CD14-positive monocyte (primary cell): ENCODE measurements around the gene TRDN. TPM values are rescaled to one million over a fixed set of nuclear protein-coding genes. Genes with fewer than 3 reads are reported as not detected.

Experiments used
- DNase-seq, 3 donors: peaks; one replicate each; pipeline ENCODE4 v3.0.0-alpha.2; 2011 to 2022
- H2AFZ ChIP-seq: 2 replicates; pipeline ENCODE4 v1.6.0; 2012; ENCODE audit warnings: mild to moderate bottlenecking, low read depth, low read length, inconsistent platforms; ENCODE audit not compliant: insufficient read depth, poor library complexity, severe bottlenecking
- H3K27ac ChIP-seq, 2 donors: 1 replicate in 1 of 2; 2 replicates in 1 of 2; pipeline ENCODE4 v1.5.1; 2012 to 2013; ENCODE audit warnings: low read length in 2 of 2, control low read depth in 1 of 2, inconsistent platforms in 1 of 2, low read depth in 1 of 2, mild to moderate bottlenecking in 1 of 2
- H3K27me3 ChIP-seq, 2 donors: one replicate each; pipeline versions ENCODE4 v1.6.0 to v1.6.1; 2011 to 2013; ENCODE audit warnings: low read length in 2 of 2; ENCODE audit not compliant: control insufficient read depth in 2 of 2, insufficient read depth in 2 of 2
- H3K36me3 ChIP-seq, 2 donors: replicated peaks in 1 of 2; 1 replicate in 1 of 2; 2 replicates in 1 of 2; pipeline versions ENCODE4 v1.5.1 to v1.6.1; 2012 to 2013; ENCODE audit warnings: low read length in 2 of 2, control low read depth in 1 of 2, inconsistent platforms in 1 of 2, mild to moderate bottlenecking in 1 of 2; ENCODE audit not compliant: insufficient read depth in 2 of 2, control insufficient read depth in 1 of 2
- H3K4me1 ChIP-seq, 2 donors: 1 replicate in 1 of 2; 2 replicates in 1 of 2; pipeline versions ENCODE4 v1.5.1 to v1.6.1; 2012 to 2013; ENCODE audit warnings: low read length in 2 of 2, control low read depth in 1 of 2, inconsistent platforms in 1 of 2, mild to moderate bottlenecking in 1 of 2, moderate library complexity in 1 of 2; ENCODE audit not compliant: insufficient read depth in 2 of 2, control insufficient read depth in 1 of 2
- H3K4me2 ChIP-seq: replicated peaks from 2 replicates; pipeline ENCODE3; 2012; ENCODE audit warnings: low read length, moderate library complexity, mild to moderate bottlenecking; ENCODE audit not compliant: poor library complexity, severe bottlenecking; ENCODE audit errors: extremely low read depth
- H3K4me3 ChIP-seq, 3 experiments: fragments of 200-600 bp in 1 of 3; sonication (generic) in 1 of 3; replicated peaks in 1 of 3; 1 replicate in 2 of 3; 2 replicates in 1 of 3; pipeline ENCODE4 v1.5.1; 2011 to 2013; ENCODE audit warnings: low read length in 3 of 3, mild to moderate bottlenecking in 3 of 3, control low read depth in 2 of 3, low read depth in 2 of 3, inconsistent platforms in 1 of 3, moderate library complexity in 1 of 3
- H3K79me2 ChIP-seq: 2 replicates; pipeline ENCODE4 v1.6.0; 2012; ENCODE audit warnings: mild to moderate bottlenecking, control low read depth, inconsistent platforms, low read length, moderate library complexity; ENCODE audit not compliant: insufficient read depth
- H3K9ac ChIP-seq: 2 replicates; pipeline ENCODE4 v1.6.0; 2017; ENCODE audit warnings: low read length, mild to moderate bottlenecking; ENCODE audit not compliant: insufficient read depth, poor library complexity, severe bottlenecking
- H3K9me3 ChIP-seq, 2 donors: replicated peaks in 1 of 2; 1 replicate in 1 of 2; 2 replicates in 1 of 2; pipeline versions ENCODE4 v1.5.1 to v1.6.1; 2012 to 2013; ENCODE audit warnings: low read length in 2 of 2, control low read depth in 1 of 2; ENCODE audit not compliant: control insufficient read depth in 1 of 2, insufficient read depth in 1 of 2
- H4K20me1 ChIP-seq: 2 replicates; pipeline ENCODE4 v1.6.0; 2012; ENCODE audit warnings: mild to moderate bottlenecking, low read length, control low read depth, moderate library complexity; ENCODE audit not compliant: insufficient read depth
- H3K27ac Mint-ChIP-seq, 7 donors: one replicate each; pipeline ENCODE4 v1.8.0; 2020; ENCODE audit warnings: mild to moderate bottlenecking in 7 of 7, mixed read lengths in 7 of 7, moderate library complexity in 6 of 7, inconsistent platforms in 2 of 7
- H3K27me3 Mint-ChIP-seq, 3 donors: one replicate each; pipeline ENCODE4 v1.8.0; 2021 to 2022; ENCODE audit warnings: low read depth in 3 of 3, mild to moderate bottlenecking in 3 of 3, mixed read lengths in 3 of 3, moderate library complexity in 3 of 3, inconsistent platforms in 1 of 3
- H3K36me3 Mint-ChIP-seq, 2 donors: one replicate each; pipeline ENCODE4 v1.8.0; 2020; ENCODE audit warnings: mixed read lengths in 2 of 2, inconsistent platforms in 1 of 2, mild to moderate bottlenecking in 1 of 2
- H3K4me1 Mint-ChIP-seq: one replicate; pipeline ENCODE4 v1.8.0; 2020; ENCODE audit warnings: mild to moderate bottlenecking, mixed read lengths
- H3K4me3 Mint-ChIP-seq, 2 donors: one replicate each; pipeline ENCODE4 v1.8.0; 2020; ENCODE audit warnings: mild to moderate bottlenecking in 2 of 2, mixed read lengths in 2 of 2, moderate library complexity in 1 of 2
- H3K9me3 Mint-ChIP-seq, 7 donors: one replicate each; pipeline ENCODE4 v1.8.0; 2020 to 2022; ENCODE audit warnings: mixed read lengths in 7 of 7, mild to moderate bottlenecking in 6 of 7, moderate library complexity in 6 of 7, inconsistent platforms in 2 of 7
- CTCF ChIP-seq: fragments of 200-600 bp; IDR thresholded peaks from one replicate; pipeline ENCODE4 v1.8.0; 2022; ENCODE audit warnings: antibody characterized with exemption, mild to moderate bottlenecking
- WGBS: methylation state at CpG from one replicate; pipeline ENCODE4 v1.1.5; 2013; ENCODE audit warnings: missing lambda C conversion rate; ENCODE audit not compliant: insufficient coverage; 5-methylcytosine and 5-hydroxymethylcytosine counted together
- intact Hi-C, 2 donors: fragments of 100-400 bp; cut with micrococcal nuclease; formaldehyde crosslinking; loops; one replicate each; pipeline versions ENCODE4 v1.15.0 to v1.15.1; 2023
- polyA plus RNA-seq, 3 donors: library from polyadenylated mRNA; depleted of rRNA in 1 of 3; unstranded in 2 of 3; stranded (reverse) in 1 of 3; fragments of 300-500 nt in 2 of 3; fragments of >200 nt in 1 of 3; fragmentation: Illumina TruSeq in 2 of 3; gene quantifications; 1 replicate in 2 of 3; 2 replicates in 1 of 3; pipeline ENCODE4 v1.2.3, GENCODE V29; 2012 to 2021

TRDN gene
- polyA plus RNA-seq, 3 donors, result not detected

DNA sequence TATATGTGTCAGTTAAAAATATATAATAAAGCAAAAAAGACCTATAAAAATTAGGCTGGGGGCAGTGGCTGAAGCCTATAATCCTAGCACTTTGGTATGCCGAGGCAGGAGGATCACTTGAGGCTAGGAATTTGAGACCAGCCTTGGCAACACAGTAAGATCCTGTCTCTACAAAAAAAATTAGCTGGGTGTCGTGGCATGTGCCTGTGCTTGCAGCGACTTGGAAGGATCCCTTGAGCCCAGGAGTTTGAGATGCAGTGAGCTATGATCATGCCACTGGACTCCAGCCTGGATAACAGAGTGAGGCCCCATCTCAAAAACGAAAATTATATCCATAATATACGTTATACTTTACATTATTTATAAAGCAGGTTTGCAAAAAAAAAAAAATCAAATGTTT lies 20.7 kb downstream of the TRDN start:
- Histone ChIP-seq H4K20me1 (no peaks in the 10 kb centered on the region), H2AFZ (no peak overlapping the region), H3K79me2 (no peaks in the 10 kb centered on the region), H3K4me3 (no peak overlapping the region), H3K27me3 (no peaks in the 10 kb centered on the region), H3K9ac (no peak overlapping the region), H3K27ac (no peak overlapping the region), H3K9me3 (no peaks in the 10 kb centered on the region), H3K4me2 (no peak overlapping the region), H3K36me3 (no peaks in the 10 kb centered on the region), H3K4me1 (no peaks in the 10 kb centered on the region)
- WGBS, result 90% methylated on average over 2 of the region's 5 CpGs
- H3K27ac Mint-ChIP-seq, result no peak overlapping the region
- intact Hi-C loops, result no loop called here
- H3K4me3 Mint-ChIP-seq, result no peak overlapping the region
- H3K4me1 Mint-ChIP-seq, result no peaks in the 10 kb centered on the region
- no peaks in the 10 kb centered on the region for H3K36me3 Mint-ChIP-seq
- no peaks in the 10 kb centered on the region for H3K27me3 Mint-ChIP-seq
- TF ChIP-seq CTCF, result no peak
- H3K9me3 Mint-ChIP-seq, result peaks cover 0 to 3% (median 0%) of the 10 kb centered on the region in 7 donors
- no peak for DNase-seq

- no peaks in the 10 kb centered on the region for H3K36me3 Mint-ChIP-seq
- Histone ChIP-seq H3K4me3 (no peak overlapping the region), H3K27ac (no peak overlapping the region), H3K27me3 (no peaks in the 10 kb centered on the region), H3K4me2 (no peak overlapping the region), H3K9me3 (no peaks in the 10 kb centered on the region), H3K9ac (no peak overlapping the region), H2AFZ (no peak overlapping the region), H3K4me1 (no peaks in the 10 kb centered on the region), H4K20me1 (no peaks in the 10 kb centered on the region), H3K79me2 (no peaks in the 10 kb centered on the region), H3K36me3 (no peaks in the 10 kb centered on the region)
- no peaks in the 10 kb centered on the region for H3K4me1 Mint-ChIP-seq
- H3K27me3 Mint-ChIP-seq, result no peaks in the 10 kb centered on the region
- DNase-seq, result no peak
- no peak for TF ChIP-seq CTCF
- H3K4me3 Mint-ChIP-seq, result no peak overlapping the region
- no peak overlapping the region for H3K27ac Mint-ChIP-seq
- intact Hi-C loops, result no loop called here
- H3K9me3 Mint-ChIP-seq, result no peaks in the 10 kb centered on the region
These were observed 26.0 kb downstream of the TRDN start for GRCh38 chr6:123610779-123611178.
